A673 (cell line): ENCODE measurements around the gene KCTD16.

Source experiments
- EZH2 ChIP-seq: fragments of 200-600 bp; sonication (generic); IDR thresholded peaks from 2 replicates; pipeline ENCODE4 v1.6.1; 2017; ENCODE audit warnings: borderline replicate concordance, low read depth, mild to moderate bottlenecking, mixed read lengths, antibody characterized with exemption, low read length; ENCODE audit not compliant: poor library complexity, severe bottlenecking
- TF ChIP-seq, protein P1 (sequence below): fragments of 300-800, 200-600 bp; sonication (generic); conservative IDR thresholded peaks from 2 replicates; pipeline ENCODE4 v1.5.1; 2017; ENCODE audit warnings: low read depth, mild to moderate bottlenecking, antibody characterized with exemption, low read length, moderate library complexity, mixed read lengths

DNA sequence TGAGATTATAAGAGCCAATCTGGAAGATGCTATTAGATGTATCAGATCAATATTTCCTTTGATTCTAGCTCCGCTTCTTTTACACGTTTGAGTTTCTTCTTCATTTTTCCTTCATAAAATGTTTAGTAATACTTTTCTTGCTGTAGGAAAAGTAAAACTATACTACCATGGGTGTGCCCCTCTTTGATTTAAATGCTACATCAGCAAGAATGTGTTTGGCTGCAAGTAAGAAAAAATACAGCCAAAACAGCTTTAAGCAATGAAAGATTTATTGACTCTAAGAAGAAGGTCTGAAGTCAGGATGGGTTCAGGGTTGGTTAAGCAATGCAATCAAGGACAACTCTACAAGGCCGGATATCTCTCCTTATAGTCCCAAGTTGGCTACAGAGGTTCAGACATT lies 126.4 kb downstream of the KCTD16 start:
- TF ChIP-seq, protein P1, sequence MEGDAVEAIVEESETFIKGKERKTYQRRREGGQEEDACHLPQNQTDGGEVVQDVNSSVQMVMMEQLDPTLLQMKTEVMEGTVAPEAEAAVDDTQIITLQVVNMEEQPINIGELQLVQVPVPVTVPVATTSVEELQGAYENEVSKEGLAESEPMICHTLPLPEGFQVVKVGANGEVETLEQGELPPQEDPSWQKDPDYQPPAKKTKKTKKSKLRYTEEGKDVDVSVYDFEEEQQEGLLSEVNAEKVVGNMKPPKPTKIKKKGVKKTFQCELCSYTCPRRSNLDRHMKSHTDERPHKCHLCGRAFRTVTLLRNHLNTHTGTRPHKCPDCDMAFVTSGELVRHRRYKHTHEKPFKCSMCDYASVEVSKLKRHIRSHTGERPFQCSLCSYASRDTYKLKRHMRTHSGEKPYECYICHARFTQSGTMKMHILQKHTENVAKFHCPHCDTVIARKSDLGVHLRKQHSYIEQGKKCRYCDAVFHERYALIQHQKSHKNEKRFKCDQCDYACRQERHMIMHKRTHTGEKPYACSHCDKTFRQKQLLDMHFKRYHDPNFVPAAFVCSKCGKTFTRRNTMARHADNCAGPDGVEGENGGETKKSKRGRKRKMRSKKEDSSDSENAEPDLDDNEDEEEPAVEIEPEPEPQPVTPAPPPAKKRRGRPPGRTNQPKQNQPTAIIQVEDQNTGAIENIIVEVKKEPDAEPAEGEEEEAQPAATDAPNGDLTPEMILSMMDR, result no peak
- TF ChIP-seq EZH2, result no peak
